ENCODE data around the gene DLGAP4. TPM values are rescaled to one million over a fixed set of nuclear protein-coding genes. Genes with fewer than 3 reads are reported as not detected.

DLGAP4 gene
- total and polyA plus RNA-seq, 2 of the 13 experiments (the other 11 are each of a cell fraction or from before 2014, with no cell fraction given): 15.2 to 26.7 TPM

- TF ChIP-seq XRCC5 (optimal IDR thresholded peaks at IDR 0.05; ENCODE audit: low read length) (no peak), ZBTB1 (CRISPR knock-in tag; IDR thresholded peaks at IDR 0.05; ENCODE audit: borderline replicate concordance) (no peak), KAT7 (CRISPR knock-in tag; IDR thresholded peaks at IDR 0.05; ENCODE audit: borderline replicate concordance) (no peak), ZNF224 (CRISPR knock-in tag; IDR thresholded peaks at IDR 0.05) (no peak), ZNF703 (CRISPR knock-in tag; IDR thresholded peaks at IDR 0.05; ENCODE audit: borderline replicate concordance) (no peak)
- TF ChIP-seq, protein P1, sequence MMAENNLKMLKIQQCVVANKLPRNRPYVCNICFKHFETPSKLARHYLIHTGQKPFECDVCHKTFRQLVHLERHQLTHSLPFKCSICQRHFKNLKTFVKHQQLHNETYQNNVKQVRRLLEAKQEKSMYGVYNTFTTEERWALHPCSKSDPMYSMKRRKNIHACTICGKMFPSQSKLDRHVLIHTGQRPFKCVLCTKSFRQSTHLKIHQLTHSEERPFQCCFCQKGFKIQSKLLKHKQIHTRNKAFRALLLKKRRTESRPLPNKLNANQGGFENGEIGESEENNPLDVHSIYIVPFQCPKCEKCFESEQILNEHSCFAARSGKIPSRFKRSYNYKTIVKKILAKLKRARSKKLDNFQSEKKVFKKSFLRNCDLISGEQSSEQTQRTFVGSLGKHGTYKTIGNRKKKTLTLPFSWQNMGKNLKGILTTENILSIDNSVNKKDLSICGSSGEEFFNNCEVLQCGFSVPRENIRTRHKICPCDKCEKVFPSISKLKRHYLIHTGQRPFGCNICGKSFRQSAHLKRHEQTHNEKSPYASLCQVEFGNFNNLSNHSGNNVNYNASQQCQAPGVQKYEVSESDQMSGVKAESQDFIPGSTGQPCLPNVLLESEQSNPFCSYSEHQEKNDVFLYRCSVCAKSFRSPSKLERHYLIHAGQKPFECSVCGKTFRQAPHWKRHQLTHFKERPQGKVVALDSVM (CRISPR knock-in tag; IDR thresholded peaks at IDR 0.05): no peak
These were observed 28.4 kb downstream of the DLGAP4 start (continued) for GRCh38 chr20:36334281-36335205.

GRCh38 chr20:36335206-36335870, 29.2 kb downstream of the DLGAP4 start:
- no peak overlapping the region for H3K4me2 ChIP-seq (ENCODE audit: low read depth, low read length)
- no peaks in the 10 kb centered on the region for H3K79me2 ChIP-seq (ENCODE audit: insufficient read depth, low read length)
- H3K4me1 ChIP-seq (ENCODE audit: insufficient read depth, low read length): no peaks in the 10 kb centered on the region
- 33% methylated on average over 12 of the region's 12 CpGs for WGBS (ENCODE audit: low lambda C conversion rate)
- CTCF ChIA-PET (ENCODE audit: low intra/inter-chr PET ratio, low total read pairs): no interaction called here
- peaks cover 7 to 74% of the 10 kb centered on the region in 2 experiments; a peak in 4 of 5 replicates for H3K27me3 ChIP-seq (ENCODE audit: control insufficient read depth in 1 of 2, insufficient read depth in 2 of 2, low read length in 2 of 2)
- H3K4me3 ChIP-seq (replicated peaks in 1 of 3; ENCODE audit: insufficient read depth in 1 of 3, low read depth in 2 of 3, low read length in 3 of 3): no peak overlapping the region
- H3K36me3 ChIP-seq (replicated peaks in 1 of 2; ENCODE audit: control insufficient read depth in 1 of 2, insufficient read depth in 2 of 2, low read length in 2 of 2): no peaks in the 10 kb centered on the region
- in situ Hi-C loops (cut with HindIII; ENCODE audit: extremely low pct_ligation_motif_present, low pct_unique_long_range_greater_than_20kb): no loop called here
- no peak overlapping the region for H3K27ac ChIP-seq (ENCODE audit: extremely low read length, insufficient read depth, low read length)
- no peaks in the 10 kb centered on the region for H3K9me3 ChIP-seq (ENCODE audit: low read length)
- no peak overlapping the region for H2AFZ ChIP-seq (ENCODE audit: low read length)
- BruUV-seq (replicated peaks): no TSS peak
- POLR2A ChIA-PET: no interaction called here
- FAIRE-seq (no peak), DNase-seq (ENCODE audit: low spot score) (no peak), ATAC-seq (no peak)
- no peak overlapping the region for H3K9ac ChIP-seq (ENCODE audit: insufficient read depth, low read depth, low read length)
- peaks cover 6% of the 10 kb centered on the region; the same call in 1 of the 2 replicates for H4K20me1 ChIP-seq (ENCODE audit: insufficient read depth, low read length)
- intact Hi-C loops (cut with micrococcal nuclease; ENCODE audit: unreplicated experiment): no loop called here
- TF ChIP-seq ZNF629 (CRISPR knock-in tag; conservative IDR thresholded peaks at IDR 0.05): peak; percentile 79
- TF ChIP-seq ZNF510 (CRISPR knock-in tag; IDR thresholded peaks at IDR 0.05; ENCODE audit: low read depth): no peak

Measured in HepG2 (cell line).